Thymus (tissue), 11 donors: ENCODE measurements around the gene ZDHHC12. TPM values are rescaled to one million over a fixed set of nuclear protein-coding genes. Genes with fewer than 3 reads are reported as not detected.
A peak's percentile ranks its signal among the peaks of the same experiment; 100 is the strongest.

Source experiments
- DNase-seq, 9 donors: peaks; one replicate each; pipeline ENCODE4 v3.0.0-alpha.2; 2013; ENCODE audit warnings: low spot score in 9 of 9, low read depth in 6 of 9, missing footprints in 1 of 9
- H3K27ac ChIP-seq, 2 donors: one replicate each; pipeline ENCODE4 v1.5.1; 2013; ENCODE audit warnings: control low read depth in 1 of 2, low read depth in 1 of 2, low read length in 1 of 2, mild to moderate bottlenecking in 1 of 2, moderate library complexity in 1 of 2
- H3K27me3 ChIP-seq, 2 donors: one replicate each; pipeline ENCODE4 v1.5.1; 2013; ENCODE audit warnings: low read length in 1 of 2; ENCODE audit not compliant: control insufficient read depth in 2 of 2, insufficient read depth in 1 of 2
- H3K36me3 ChIP-seq, 2 donors: one replicate each; pipeline ENCODE4 v1.5.1; 2013; ENCODE audit warnings: low read length in 1 of 2, mild to moderate bottlenecking in 1 of 2, moderate library complexity in 1 of 2; ENCODE audit not compliant: control insufficient read depth in 2 of 2, insufficient read depth in 2 of 2
- H3K4me1 ChIP-seq, 2 donors: one replicate each; pipeline ENCODE4 v1.5.1; 2013; ENCODE audit warnings: low read length in 2 of 2; ENCODE audit not compliant: control insufficient read depth in 2 of 2, insufficient read depth in 2 of 2
- H3K4me3 ChIP-seq, 2 donors: one replicate each; pipeline ENCODE4 v1.5.1; 2013; ENCODE audit warnings: low read length in 2 of 2, control low read depth in 1 of 2, mild to moderate bottlenecking in 1 of 2
- H3K9me3 ChIP-seq, 2 donors: one replicate each; pipeline ENCODE4 v1.5.1; 2013; ENCODE audit warnings: low read length in 1 of 2, mild to moderate bottlenecking in 1 of 2; ENCODE audit not compliant: control insufficient read depth in 2 of 2, insufficient read depth in 1 of 2
- WGBS: extraction: QIAGEN DNeasy Blood & Tissue Kit; methylation state at CpG from one replicate; pipeline ENCODE4 v1.1.7; 2013; 5-methylcytosine and 5-hydroxymethylcytosine counted together
- polyA plus RNA-seq: library from polyadenylated mRNA; stranded (reverse); fragments of 200-250 nt; gene quantifications from one replicate; pipeline ENCODE4 v1.2.3, GENCODE V29; 2013
- total RNA-seq: library from RNA; stranded (reverse); fragments of 120-200 nt; gene quantifications from one replicate; pipeline ENCODE4 v1.2.4, GENCODE V29; 2013
- donor health status: healthy.

Gene ZDHHC12
- total and polyA plus RNA-seq, 2 donors = 20.7 to 46.4 TPM

DNA sequence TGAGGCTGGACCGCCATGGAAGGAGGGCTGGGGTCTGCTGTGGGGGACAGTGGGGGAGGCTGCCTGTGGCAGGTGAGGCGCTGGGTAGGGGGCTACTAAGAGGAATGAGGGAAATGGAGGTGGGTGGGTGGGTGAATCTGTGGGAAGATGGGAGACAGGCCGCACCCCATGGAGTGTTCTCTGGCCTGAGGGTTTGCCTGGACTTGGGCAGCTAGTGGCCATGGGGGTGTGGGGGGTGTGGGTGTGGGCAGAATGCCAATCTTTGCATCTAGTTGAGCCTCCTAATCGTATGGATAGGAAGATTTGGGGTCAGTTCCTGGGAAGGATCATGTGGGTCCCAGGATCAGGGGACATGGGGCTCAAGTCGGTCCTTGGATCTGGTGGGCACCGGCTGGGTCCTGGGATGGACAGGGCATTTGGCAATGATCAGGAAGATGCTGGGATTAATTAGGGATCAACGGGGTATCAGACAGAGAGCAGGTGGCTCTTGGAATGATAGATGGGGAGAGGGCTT lies 518 bp downstream of the ZDHHC12 start:
- Histone ChIP-seq H3K27ac (peak overlapping the region; percentile 66 to 84), H3K4me1 (peaks cover 33 to 51% of the 10 kb centered on the region in 2 donors), H3K9me3 (peaks cover 0 to 4% of the 10 kb centered on the region in 2 donors), H3K36me3 (peaks cover 21 to 28% of the 10 kb centered on the region in 2 donors), H3K27me3 (no peaks in the 10 kb centered on the region), H3K4me3 (peak overlapping the region; percentile 68 to 71)
- WGBS = 38% methylated on average over 7 of the region's 7 CpGs
- DNase-seq = no peak

DNA sequence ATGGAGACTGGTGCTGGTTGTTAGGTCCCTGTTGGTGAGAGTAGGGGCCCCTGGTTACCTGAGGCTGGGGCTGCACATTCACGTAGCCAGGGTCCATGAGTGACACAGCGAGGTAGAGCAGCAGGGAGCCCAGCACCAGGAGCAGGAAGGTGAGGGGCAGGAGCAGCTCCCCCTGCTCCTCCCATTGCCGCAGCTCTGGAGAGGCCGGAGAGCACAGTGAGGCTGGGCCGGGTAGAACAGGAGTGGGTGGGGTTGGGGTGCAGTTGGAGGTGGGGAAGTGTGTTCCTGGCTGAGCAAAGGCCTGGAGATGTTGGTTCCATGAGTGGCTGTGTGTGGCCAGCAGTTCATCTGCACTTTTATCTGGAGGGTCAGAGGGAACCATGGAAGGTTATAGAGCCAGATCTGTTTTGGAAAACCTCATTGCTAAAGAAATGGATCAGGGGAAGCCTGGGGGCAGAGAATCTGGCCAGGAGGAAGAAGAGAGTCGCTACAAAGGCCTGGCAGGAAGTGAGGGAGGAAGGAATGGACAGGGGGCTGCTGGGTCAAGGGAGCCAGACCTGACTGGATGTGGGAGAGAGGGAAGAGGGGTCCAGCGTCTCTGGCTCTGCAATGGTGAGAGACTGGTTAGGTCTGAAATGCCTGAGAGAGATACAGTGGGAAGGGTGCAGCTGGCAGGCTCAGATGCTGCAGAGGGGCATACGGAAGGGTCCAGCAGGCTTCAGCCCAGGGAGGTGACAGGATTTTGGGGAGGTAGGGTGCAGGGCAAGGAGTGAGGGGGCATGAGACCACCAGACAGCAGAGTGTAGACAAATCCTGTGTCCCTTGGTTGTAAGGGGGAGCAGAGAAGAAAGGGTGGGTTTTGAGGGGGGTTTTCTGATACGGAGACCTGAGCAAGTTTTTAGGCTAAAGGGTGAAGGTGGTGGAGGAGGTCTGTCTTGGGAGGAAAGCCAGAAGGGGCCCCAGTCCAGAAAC lies 1.3 kb downstream of the ZDHHC12 start:
- Histone ChIP-seq H3K27me3 (no peaks in the 10 kb centered on the region), H3K9me3 (peaks cover 0 to 4% of the 10 kb centered on the region in 2 donors), H3K36me3 (peaks cover 21 to 28% of the 10 kb centered on the region in 2 donors), H3K27ac (peak overlapping the region; percentile 43 to 84), H3K4me3 (peak overlapping the region; percentile 68 to 71), H3K4me1 (peaks cover 25 to 44% of the 10 kb centered on the region in 2 donors)
- WGBS = 86% methylated on average over 9 of the region's 9 CpGs
- no peak for DNase-seq

DNA sequence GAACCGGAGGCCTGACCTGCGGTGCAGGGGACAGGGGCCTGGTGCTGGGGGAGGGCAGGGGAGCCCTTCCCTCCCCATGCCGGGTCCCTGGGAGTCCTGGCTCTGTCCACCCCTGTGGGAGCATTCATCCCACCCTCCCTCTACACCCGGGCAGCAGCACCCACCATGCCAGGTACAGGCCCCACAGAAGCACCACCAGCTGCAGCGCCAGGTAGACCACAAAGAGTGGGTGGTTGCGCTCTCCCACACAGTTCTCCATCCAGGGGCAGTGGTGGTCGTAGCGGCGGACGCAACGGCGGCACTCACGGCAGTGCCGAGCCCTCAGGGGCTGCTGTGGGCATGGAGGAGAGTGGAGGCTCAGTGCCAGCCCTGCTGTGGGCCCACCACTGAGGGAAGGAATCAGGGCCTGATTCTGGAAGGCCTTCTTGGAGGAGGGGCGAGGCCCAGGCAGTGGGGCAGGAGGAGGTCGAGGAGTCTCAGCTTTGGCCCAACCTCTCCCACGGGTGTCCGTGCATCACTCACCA lies 2.4 kb downstream of the ZDHHC12 start:
- 97% methylated on average over 18 of the region's 18 CpGs for WGBS
- H3K27me3 ChIP-seq = no peaks in the 10 kb centered on the region
- H3K4me3 ChIP-seq = no peak overlapping the region
- peaks cover 21 to 33% of the 10 kb centered on the region in 2 donors for H3K4me1 ChIP-seq
- H3K36me3 ChIP-seq = peaks cover 25 to 28% of the 10 kb centered on the region in 2 donors
- DNase-seq = no peak
- H3K27ac ChIP-seq = no peak overlapping the region
- H3K9me3 ChIP-seq = peaks cover 0 to 4% of the 10 kb centered on the region in 2 donors

DNA sequence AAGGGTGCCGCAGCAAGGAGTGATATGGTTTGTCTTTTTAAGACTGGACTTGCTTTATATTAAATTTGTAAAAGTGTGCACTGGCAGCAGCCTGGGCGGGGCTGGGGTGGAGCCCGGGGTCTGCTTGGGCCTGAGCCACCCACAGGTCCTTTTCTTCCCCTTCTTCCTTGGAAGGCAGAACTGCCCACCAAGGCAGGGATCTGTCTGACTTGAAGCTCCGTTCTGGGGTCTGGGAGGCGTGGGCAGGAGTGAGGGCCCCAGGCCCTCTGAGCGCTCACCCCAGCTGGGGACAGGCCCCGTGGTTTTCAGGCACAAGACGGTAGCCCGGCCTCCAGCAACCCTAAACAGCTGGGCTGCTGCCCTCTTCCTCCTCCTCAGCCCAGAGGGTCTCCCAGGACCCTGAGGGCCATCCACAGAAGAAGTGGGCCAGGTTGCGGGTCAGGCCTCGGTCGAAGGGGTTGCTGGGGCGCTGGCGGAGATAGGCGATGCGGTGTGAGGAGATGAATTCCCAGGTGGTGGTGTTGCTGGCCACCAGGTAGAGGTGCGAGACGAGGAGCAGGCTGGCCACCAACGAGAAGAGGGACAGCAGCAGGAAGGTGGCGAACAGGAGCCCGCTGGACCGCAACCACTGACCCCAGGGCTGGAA lies 3.0 kb downstream of the ZDHHC12 start:
- Histone ChIP-seq H3K27ac (no peak overlapping the region), H3K4me1 (peaks cover 17 to 27% of the 10 kb centered on the region in 2 donors), H3K36me3 (peaks cover 25 to 28% of the 10 kb centered on the region in 2 donors), H3K4me3 (no peak overlapping the region), H3K9me3 (peaks cover 0 to 4% of the 10 kb centered on the region in 2 donors), H3K27me3 (no peaks in the 10 kb centered on the region)
- 98% methylated on average over 22 of the region's 22 CpGs for WGBS
- DNase-seq = no peak

DNA sequence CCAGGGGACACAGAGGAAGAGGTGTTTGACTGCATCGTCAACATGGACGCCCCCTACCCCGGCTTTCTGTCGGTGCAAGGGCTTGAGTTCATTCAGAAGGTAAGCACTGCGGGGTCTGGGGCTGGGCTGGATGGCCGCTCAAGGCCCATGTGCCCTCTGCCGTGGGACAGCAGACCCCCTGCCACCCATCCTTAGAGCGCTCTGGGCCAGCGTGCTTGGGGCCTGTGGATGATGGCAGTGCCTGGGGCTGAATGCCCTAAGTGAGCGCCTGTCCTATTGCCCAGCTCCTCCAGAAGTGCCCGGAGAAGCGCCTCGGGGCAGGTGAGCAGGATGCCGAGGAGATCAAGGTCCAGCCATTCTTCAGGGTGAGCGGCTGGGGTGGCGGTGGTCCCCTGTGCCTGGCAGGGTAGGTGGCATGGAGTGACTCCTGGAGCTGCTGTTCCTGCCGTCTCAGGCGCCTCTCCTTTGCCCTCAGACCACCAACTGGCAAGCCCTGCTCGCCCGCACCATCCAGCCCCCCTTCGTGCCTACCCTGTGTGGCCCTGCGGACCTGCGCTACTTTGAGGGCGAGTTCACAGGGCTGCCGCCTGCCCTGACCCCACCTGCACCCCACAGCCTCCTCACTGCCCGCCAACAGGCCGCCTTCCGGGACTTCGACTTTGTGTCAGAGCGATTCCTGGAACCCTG lies 3.9 kb downstream of the ZDHHC12 start:
- H3K27ac ChIP-seq = no peak overlapping the region

DNA sequence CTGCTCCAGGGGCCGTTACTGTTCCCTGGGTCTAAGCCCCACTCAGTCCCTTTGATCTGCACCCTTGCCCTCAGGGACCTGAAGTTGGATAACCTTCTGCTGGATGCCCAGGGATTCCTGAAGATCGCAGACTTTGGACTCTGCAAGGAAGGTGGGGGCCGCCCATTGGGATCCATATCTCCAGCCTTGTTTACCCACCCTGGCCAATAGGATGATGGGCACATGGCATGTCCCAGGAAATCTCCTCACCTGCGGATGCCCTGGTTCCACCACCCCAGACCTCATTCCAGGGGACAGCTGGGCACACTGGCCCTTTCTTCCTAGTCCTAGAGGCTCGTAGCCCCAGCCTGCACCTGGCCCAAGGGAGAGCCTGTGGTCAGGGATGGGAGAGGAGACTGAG lies 5.5 kb downstream of the ZDHHC12 start:
- 96% methylated on average over 5 of the region's 5 CpGs for WGBS
- Histone ChIP-seq H3K9me3 (no peaks in the 10 kb centered on the region), H3K36me3 (peaks cover 34 to 42% of the 10 kb centered on the region in 2 donors), H3K4me1 (peaks cover 3 to 10% of the 10 kb centered on the region in 2 donors), H3K4me3 (no peak overlapping the region), H3K27me3 (no peaks in the 10 kb centered on the region), H3K27ac (no peak overlapping the region)
- DNase-seq = no peak

More for the DNA sequence above, 3.9 kb downstream of the ZDHHC12 start:
- Histone ChIP-seq H3K9me3 (peaks cover 0 to 3% of the 10 kb centered on the region in 2 donors), H3K36me3 (peaks cover 28 to 32% of the 10 kb centered on the region in 2 donors), H3K4me3 (no peak overlapping the region), H3K27me3 (no peaks in the 10 kb centered on the region), H3K4me1 (peaks cover 12 to 19% of the 10 kb centered on the region in 2 donors)
- no peak for DNase-seq
- WGBS = 98% methylated on average over 30 of the region's 30 CpGs

DNA sequence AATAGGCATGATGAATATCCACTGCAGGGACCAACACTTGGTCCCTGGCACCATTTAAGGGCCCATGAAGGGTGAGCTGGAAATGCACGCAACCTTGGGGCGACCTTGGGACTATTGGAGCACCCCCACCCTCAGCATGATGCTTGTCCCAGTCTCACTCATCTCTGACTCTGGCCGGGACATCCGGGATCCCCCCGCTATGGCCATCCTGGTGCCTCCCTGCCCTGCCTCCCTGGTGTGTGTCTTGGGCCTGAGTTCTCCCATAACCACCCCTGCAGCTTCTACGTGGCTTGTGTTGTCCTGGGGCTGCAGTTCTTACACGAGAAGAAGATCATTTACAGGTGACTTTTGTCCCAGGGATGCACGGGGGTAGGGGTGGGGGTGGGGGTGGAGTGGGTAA lies 5.9 kb downstream of the ZDHHC12 start:
- Histone ChIP-seq H3K36me3 (peaks cover 34 to 45% of the 10 kb centered on the region in 2 donors), H3K27ac (no peak overlapping the region), H3K27me3 (no peaks in the 10 kb centered on the region), H3K9me3 (no peaks in the 10 kb centered on the region), H3K4me1 (peaks cover 0 to 5% of the 10 kb centered on the region in 2 donors), H3K4me3 (no peak overlapping the region)
- WGBS = 97% methylated on average over 8 of the region's 8 CpGs
- DNase-seq = no peak

DNA sequence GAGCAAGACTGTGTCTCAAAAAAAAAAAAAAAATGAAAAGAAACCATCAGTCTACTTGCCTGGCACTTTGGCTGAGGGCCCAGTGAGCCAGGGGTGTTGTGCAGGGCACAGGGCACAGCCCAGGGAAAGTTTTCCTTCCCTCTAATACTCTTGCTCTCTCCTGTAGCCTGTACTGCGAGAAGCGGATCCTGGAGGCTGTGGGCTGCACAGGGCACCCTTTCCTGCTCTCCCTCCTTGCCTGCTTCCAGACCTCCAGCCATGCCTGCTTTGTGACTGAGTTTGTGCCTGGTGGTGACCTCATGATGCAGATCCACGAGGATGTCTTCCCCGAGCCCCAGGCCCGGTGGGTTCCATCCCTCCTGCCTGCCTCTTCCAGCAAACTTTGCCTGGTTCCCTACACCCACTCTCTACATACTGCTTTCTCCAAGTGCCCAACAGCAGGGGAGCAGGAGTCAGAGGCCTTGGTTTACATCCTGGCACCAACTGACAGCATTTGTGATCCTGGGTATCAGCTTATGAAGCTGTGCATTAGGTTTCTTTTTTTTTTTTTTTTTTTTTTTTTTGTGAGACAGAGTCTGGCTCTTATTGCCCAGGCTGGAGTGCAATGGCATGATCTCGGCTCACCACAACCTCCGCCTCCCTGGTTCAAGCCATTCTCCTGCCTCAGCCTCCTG lies 7.2 kb downstream of the ZDHHC12 start:
- no peaks in the 10 kb centered on the region for H3K4me1 ChIP-seq
- peaks cover 24 to 43% of the 10 kb centered on the region in 2 donors for H3K36me3 ChIP-seq
- H3K27ac ChIP-seq = no peak overlapping the region
- DNase-seq = no peak
- H3K4me3 ChIP-seq = no peak overlapping the region
- 98% methylated on average over 7 of the region's 7 CpGs for WGBS
- no peaks in the 10 kb centered on the region for H3K9me3 ChIP-seq
- no peaks in the 10 kb centered on the region for H3K27me3 ChIP-seq
